DMS53 (cell line): Measurements from ENCODE around the gene SLC22A3.
A peak's percentile ranks its signal among the peaks of the same experiment; 100 is the strongest.
"Not testable (repeated sequence)": the region's sequence is repeated elsewhere in the genome, so short reads cannot be mapped to it uniquely, and the experiment has no call there.

ENCODE experiments used
- DNase-seq: peaks from one replicate; lab custom pipeline; 2025; lab: John Stamatoyannopoulos, UW

SLC22A3 gene

DNA sequence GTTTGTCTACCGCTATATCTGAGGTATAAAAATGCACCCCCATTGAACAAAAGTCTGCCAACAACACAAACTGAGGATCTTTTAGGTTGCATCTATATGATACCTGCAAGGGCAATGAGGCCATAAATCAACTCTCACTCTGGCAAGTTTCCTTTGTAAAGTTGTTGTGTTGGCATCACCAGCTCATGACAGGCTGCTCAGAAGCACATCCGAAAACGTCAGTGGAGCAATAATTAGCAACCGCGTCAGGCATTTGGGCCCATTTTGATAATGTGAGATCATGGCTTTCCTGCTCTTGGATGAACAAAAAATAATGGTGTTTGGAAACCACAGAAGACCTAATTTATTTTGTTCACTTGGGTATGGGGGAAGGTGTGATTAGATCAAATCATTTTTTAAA is 12.0 kb upstream of the SLC22A3 start:
- no peak for DNase-seq

DNA sequence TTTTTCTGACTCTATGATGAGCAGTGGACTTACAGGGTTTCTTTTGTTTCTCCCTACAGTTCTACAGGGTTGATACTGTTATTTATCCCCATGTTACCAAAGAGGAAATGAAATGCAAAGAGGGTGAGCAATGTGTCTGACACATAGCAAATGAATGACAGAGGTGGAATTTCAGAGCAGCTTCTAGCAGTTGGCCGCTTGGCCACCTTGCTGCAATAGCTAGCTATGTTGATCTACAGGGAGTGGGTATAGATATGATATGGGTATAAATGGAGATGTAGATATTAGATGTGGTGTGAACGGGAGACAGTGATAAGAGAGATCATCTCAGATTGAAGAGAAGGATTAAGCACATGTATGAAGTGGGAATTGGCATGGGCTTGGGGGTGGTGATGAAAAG is 10.9 kb upstream of the SLC22A3 start:
- DNase-seq = peak; percentile 1

DNA sequence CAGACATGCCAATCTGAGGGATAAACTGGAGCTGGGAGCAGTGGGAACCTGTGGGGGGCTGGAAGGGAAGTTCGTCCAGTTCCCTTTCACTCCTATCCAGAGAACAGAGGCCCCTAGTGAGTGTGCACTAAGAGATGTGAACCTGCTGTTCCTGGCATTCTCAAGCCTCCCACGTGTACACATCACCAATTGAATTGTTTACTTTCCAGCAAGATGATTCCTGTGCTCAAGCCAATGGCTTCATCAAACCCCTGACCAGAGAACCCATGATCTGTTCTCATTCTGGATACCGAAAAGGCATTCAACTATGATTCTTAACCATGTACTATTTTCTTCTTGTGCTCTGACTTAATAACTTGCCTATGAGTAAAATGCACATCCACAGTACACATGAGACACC is 10.2 kb upstream of the SLC22A3 start:
- peak; percentile 12 for DNase-seq

- DNase-seq = no peak
Observed at GRCh38 chr6:160343144-160343543, 5.0 kb upstream of the SLC22A3 start.

GRCh38 chr6:160344271-160344670 is 3.9 kb upstream of the SLC22A3 start:
- DNase-seq = no peak

GRCh38 chr6:160347259-160348222 is 637 bp upstream of the SLC22A3 start:
- peak; percentile 44 for DNase-seq

DNA sequence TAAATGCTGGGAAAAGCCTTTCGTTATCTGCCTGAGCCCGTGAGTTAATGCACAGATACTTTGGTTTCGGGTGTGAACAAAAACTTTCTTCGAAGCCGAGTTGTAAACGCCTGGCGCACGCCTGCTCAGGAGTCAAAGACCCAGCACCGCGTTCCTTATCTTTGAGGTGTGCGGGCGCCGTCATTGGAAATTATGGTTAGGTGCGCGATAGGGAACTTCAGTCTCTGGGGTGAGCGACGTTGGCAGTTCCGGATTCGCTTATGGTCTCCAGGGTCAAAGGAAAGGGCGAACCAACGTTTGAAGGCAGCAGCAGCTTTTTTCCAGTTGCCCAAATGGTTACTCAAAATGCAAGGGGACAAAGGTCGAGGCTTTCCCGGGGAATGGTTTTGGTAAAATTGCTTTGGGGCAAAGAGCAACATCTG is 853 bp downstream of the SLC22A3 start:
- peak; percentile 58 for DNase-seq

DNA sequence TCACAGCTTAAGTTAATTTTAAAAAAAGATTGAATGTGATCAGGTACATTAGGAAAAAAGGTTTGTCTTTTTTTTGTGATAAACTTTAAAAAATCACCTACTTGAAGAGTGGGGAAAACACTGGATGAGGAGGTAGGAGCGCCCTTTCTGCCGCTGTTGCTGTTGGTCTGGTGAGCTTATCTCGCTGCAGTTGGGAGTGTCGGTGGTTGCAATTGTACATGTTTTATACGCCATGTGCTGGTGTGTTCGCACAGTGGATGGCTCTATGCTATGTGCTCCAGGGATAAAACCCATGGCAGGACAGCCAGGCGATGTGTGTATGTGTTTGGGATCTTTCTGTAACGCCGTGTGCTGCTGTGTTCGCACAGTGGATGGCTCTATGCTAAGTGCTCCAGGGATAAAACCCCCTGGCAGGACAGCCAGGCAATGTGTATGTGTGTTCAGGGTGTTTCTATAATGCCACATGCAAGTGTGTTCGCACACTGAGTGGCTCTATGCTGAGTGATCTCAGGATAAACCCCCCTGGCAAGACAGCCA is 1.7 kb downstream of the SLC22A3 start:
- no peak for DNase-seq

GRCh38 chr6:160353950-160354496 is 5.8 kb downstream of the SLC22A3 start:
- DNase-seq = no peak

DNA sequence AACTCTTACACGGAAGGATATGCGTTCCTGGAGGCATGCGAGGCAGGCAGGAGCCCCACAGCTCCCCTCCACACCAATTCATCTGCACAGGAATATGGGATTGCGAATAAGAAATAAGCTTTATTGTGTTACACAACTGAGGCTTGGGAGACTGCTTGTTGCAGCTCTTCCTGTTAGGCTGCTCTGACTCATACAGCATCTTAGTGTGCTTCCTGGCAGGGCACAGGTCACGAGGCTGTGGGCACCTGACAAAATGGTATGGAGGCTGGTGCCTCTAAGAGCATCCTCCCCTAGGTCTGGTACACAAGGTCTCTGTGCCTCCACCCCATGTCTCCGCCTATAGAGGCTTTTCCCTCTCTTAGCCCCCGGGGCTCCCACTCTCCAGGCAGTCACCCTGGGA is 6.8 kb downstream of the SLC22A3 start:
- peak; percentile 48 for DNase-seq

GRCh38 chr6:160356074-160356744 is 8.0 kb downstream of the SLC22A3 start:
- DNase-seq = peak; percentile 76

- DNase-seq = no peak
Observed at GRCh38 chr6:160357088-160357487, 8.9 kb downstream of the SLC22A3 start.

GRCh38 chr6:160358225-160359119 is 10.3 kb downstream of the SLC22A3 start:
- DNase-seq = no peak

DNA sequence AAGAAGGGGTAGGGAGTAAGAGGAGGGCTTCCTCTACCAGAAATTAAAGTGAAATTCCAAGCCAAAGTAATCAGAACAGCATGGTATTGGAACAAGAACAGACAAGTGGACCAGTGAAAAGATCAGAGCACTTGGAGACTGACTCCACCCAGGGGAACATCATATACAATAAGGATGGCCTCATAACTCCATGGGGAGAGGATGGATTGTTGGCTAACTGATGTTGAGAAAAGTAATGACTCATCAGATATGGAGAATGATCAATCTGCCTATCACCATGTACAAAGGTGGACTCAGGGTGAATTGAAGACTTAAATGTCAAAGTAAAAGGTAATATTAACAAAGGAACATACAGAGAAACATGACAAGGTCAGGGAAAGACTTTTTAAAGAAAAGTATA is 12.8 kb downstream of the SLC22A3 start:
- DNase-seq = no peak

GRCh38 chr6:160362556-160362955 is 14.4 kb downstream of the SLC22A3 start:
- DNase-seq = no peak

DNA sequence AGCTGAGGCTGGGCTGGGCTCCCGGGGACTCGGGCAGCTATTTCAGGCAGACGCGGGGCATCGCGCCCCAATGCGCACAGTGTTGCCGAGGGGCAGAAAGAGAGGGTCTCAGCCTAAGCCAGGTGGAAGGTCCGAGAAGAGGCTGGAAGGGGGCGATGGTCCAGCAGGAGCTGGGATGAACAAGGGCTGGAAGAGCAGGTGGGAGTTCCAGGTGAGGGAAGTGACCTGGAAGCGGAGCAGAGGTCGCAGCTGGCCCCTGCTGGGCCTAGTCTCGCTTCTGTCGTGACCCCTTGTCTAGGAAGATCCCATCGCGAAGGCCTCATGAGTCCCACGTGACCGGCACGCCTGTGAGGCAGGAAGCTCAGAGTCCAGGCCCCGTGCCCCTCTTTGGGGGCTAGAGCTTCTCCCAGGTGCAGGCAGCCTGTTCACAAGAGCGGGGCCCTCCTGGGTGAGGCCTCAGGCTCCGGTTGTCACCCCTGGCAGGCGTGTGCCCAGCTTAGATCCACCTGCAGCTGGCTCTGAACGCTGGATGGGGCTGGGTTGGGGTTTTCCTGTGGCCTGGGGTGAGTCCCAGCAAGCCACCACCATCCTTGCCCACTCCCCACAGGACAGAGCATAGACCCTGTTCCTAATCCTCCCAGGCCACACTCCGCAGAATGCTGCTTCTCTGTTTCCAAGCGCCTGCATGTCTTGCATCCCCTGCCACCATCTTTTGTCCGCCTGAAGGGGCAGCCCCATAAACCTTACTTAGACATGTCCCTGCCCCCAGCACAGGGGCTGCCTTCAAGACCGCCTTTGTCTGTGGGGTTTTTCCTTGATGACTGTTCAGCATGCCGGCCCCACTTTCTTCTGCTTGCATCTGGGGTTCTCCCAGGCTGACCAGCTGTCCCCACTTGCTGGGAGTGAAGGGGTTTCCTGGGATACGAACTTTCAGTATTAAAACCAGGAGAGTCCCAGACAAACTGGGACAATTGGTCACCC is 15.1 kb downstream of the SLC22A3 start:
- DNase-seq = no peak

- no peak for DNase-seq
Observed at GRCh38 chr6:160365117-160365516, 16.9 kb downstream of the SLC22A3 start.

DNA sequence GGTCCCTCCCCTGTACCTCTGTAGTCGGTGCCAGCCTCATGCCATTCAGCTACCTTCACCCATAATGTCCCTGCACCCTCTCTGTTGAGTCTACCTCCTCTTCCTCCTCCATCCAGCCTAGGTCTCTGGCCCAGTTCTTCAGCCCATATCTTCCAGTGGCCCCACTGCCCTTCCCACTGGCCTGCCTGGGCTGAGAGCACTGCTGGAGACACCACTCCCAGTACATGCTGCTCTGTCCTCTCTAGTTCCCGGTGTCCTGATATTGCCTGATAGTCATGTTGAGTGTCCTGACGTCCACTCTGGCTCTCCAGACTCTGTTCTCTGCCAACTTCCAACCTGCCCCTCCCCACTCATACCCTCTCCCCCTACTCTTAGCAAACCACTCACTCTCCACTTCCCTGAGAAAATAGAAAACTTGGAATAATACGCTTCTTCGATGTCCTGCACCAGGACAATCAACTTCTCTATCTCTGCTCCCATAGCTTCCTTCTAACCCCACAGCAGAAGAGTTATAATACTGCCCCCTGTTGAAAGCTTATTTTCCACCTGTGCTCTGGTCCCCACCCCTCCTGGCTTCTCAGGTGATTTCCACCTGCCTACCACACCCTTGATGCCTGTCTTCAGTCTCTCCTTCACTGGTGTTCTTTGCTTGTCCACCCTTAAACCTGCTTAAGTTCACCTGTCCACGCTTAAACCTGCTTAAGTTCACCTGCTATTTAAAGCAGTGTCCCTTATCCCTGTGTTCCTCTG is 19.8 kb downstream of the SLC22A3 start:
- DNase-seq = no peak

DNA sequence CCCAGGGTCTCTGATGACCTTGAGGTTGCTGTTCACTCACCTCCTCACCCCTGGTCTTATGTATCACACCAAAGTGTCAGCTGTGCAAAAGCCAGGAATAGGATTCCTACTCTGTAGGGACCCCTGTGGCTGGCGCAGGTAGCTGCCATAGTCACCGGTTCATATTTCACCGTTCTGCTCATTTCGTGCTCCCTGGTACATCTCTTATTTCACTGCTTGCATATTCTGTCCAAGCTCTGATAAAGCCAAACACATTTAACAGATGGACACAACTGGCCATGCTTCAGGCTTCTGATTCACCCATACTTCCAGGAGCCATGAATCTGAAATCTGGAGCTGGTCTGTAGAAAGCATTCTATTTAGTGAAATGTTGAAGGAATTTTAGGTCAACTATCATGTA is 20.5 kb downstream of the SLC22A3 start:
- DNase-seq = no peak

- DNase-seq = not testable (repeated sequence)
Observed at GRCh38 chr6:160373601-160374000, 25.4 kb downstream of the SLC22A3 start.
